Cardiac muscle cell (in vitro differentiated cells and primary cell): ENCODE measurements around the gene ATG16L2. TPM values are rescaled to one million over a fixed set of nuclear protein-coding genes. Genes with fewer than 3 reads are reported as not detected.

Source experiments
- DNase-seq, 2 donors: peaks; one replicate each; pipeline versions ENCODE4 v3.0.0 to v3.0.0-alpha.2; 2010 to 2017; ENCODE audit warnings: low read depth in 1 of 2, low spot score in 1 of 2
- H3K27ac ChIP-seq: fragments of 200-600 bp; sonication (generic); 2 replicates; pipeline ENCODE4 v1.5.1; 2016
- H3K27me3 ChIP-seq: fragments of 200-600 bp; sonication (generic); 2 replicates; pipeline ENCODE4 v1.6.0; 2016; ENCODE audit warnings: control low read depth
- H3K36me3 ChIP-seq: fragments of 200-600 bp; sonication (generic); 2 replicates; pipeline ENCODE4 v1.5.1; 2016; ENCODE audit warnings: control low read depth
- H3K4me1 ChIP-seq: fragments of 200-600 bp; sonication (generic); 2 replicates; pipeline ENCODE4 v1.8.1; 2017; ENCODE audit warnings: low read depth, mild to moderate bottlenecking, mixed run types
- H3K4me3 ChIP-seq: fragments of 200-600 bp; sonication (generic); 2 replicates; pipeline ENCODE4 v1.5.1; 2016; ENCODE audit warnings: mild to moderate bottlenecking
- H3K9me3 ChIP-seq: fragments of 200-600 bp; sonication (generic); 2 replicates; pipeline ENCODE4 v1.5.1; 2017; ENCODE audit warnings: low read depth, mild to moderate bottlenecking, control low read depth
- CTCF ChIP-seq: IDR thresholded peaks from 2 replicates; pipeline ENCODE4 v1.5.1; 2012; ENCODE audit warnings: low read depth, mild to moderate bottlenecking, low read length
- polyA plus RNA-seq: library from polyadenylated mRNA; unstranded; fragments of >200 nt; fragmentation: Nextera tagmentation; extraction: Ambion mirVana; gene quantifications from 2 replicates; pipeline ENCODE4 v1.2.1, GENCODE V29; 2016
- total RNA-seq: library from RNA; depleted of rRNA; stranded (reverse); fragments of >200 nt; gene quantifications from 2 replicates; pipeline ENCODE4 v1.2.3, GENCODE V29; 2016

The ATG16L2 gene
- total and polyA plus RNA-seq, 2 experiments from 2014 or later: 47.8 to 66.8 TPM

GRCh38 chr11:72774499-72774898 lies 39.7 kb upstream of the ATG16L2 start:
- H3K9me3 ChIP-seq: no peaks in the 10 kb centered on the region
- H3K27ac ChIP-seq: no peak overlapping the region
- no peaks in the 10 kb centered on the region for H3K36me3 ChIP-seq
- no peak for TF ChIP-seq CTCF
- H3K4me3 ChIP-seq: no peak overlapping the region
- H3K27me3 ChIP-seq: no peaks in the 10 kb centered on the region
- peaks cover 14% of the 10 kb centered on the region for H3K4me1 ChIP-seq
- no peak for DNase-seq

GRCh38 chr11:72775288-72776110 lies 38.7 kb upstream of the ATG16L2 start:
- Histone ChIP-seq H3K4me1 (peaks cover 14% of the 10 kb centered on the region), H3K27ac (no peak overlapping the region), H3K4me3 (no peak overlapping the region), H3K9me3 (no peaks in the 10 kb centered on the region), H3K27me3 (no peaks in the 10 kb centered on the region), H3K36me3 (no peaks in the 10 kb centered on the region)
- TF ChIP-seq CTCF: no peak
- DNase-seq: no peak

- Histone ChIP-seq H3K36me3 (no peaks in the 10 kb centered on the region), H3K4me3 (no peak overlapping the region), H3K9me3 (no peaks in the 10 kb centered on the region), H3K27me3 (no peaks in the 10 kb centered on the region), H3K4me1 (peaks cover 14% of the 10 kb centered on the region), H3K27ac (no peak overlapping the region)
- DNase-seq: no peak
- TF ChIP-seq CTCF: no peak
Observed at GRCh38 chr11:72776117-72776843, 37.9 kb upstream of the ATG16L2 start.

- DNase-seq: no peak
- Histone ChIP-seq H3K4me3 (no peak overlapping the region), H3K27ac (no peak overlapping the region), H3K36me3 (no peaks in the 10 kb centered on the region), H3K9me3 (no peaks in the 10 kb centered on the region), H3K27me3 (no peaks in the 10 kb centered on the region), H3K4me1 (peaks cover 17% of the 10 kb centered on the region)
- TF ChIP-seq CTCF: no peak
Observed at GRCh38 chr11:72776844-72777754, 37.1 kb upstream of the ATG16L2 start.

- H3K27me3 ChIP-seq: no peaks in the 10 kb centered on the region
- no peak overlapping the region for H3K27ac ChIP-seq
- no peak for DNase-seq
- no peaks in the 10 kb centered on the region for H3K9me3 ChIP-seq
- TF ChIP-seq CTCF: no peak
- H3K4me1 ChIP-seq: peaks cover 19% of the 10 kb centered on the region
- H3K36me3 ChIP-seq: no peaks in the 10 kb centered on the region
- H3K4me3 ChIP-seq: no peak overlapping the region
Observed at GRCh38 chr11:72777755-72778278, 36.4 kb upstream of the ATG16L2 start.
